NT2/D1 (cell line): ENCODE data around the gene TBX1.

Source experiments
- DNase-seq: peaks from one replicate; pipeline ENCODE4 v3.0.0-alpha.2; 2011; ENCODE audit warnings: low read depth, low spot score
- H3K27me3 ChIP-seq: 2 replicates; pipeline ENCODE4 v1.6.0; 2011; ENCODE audit warnings: mild to moderate bottlenecking; ENCODE audit not compliant: insufficient read length, insufficient read depth
- H3K36me3 ChIP-seq: 2 replicates; pipeline ENCODE4 v1.6.1; 2011; ENCODE audit warnings: mild to moderate bottlenecking, low read length, mixed read lengths; ENCODE audit not compliant: insufficient read depth, insufficient read length
- H3K4me1 ChIP-seq: 2 replicates; pipeline ENCODE4 v1.5.1; 2011; ENCODE audit not compliant: insufficient read depth, insufficient read length
- H3K4me3 ChIP-seq: 2 replicates; pipeline ENCODE4 v1.5.1; 2011; ENCODE audit warnings: low read depth; ENCODE audit not compliant: insufficient read length
- H3K9ac ChIP-seq: 2 replicates; pipeline ENCODE4 v1.6.0; 2011; ENCODE audit warnings: low read depth; ENCODE audit not compliant: insufficient read length
- H3K9me3 ChIP-seq: 2 replicates; pipeline ENCODE4 v1.5.1; 2011; ENCODE audit warnings: mild to moderate bottlenecking, low read length; ENCODE audit not compliant: insufficient read depth
- SUZ12 ChIP-seq: IDR thresholded peaks from 2 replicates; pipeline ENCODE4 v1.6.1; 2011; ENCODE audit not compliant: insufficient read length, insufficient read depth; ENCODE audit errors: extremely low read depth
- YY1 ChIP-seq: IDR thresholded peaks from 2 replicates; pipeline ENCODE4 v1.6.1; 2011; ENCODE audit not compliant: insufficient read length, insufficient read depth
- ZNF274 ChIP-seq: IDR thresholded peaks from 2 replicates; pipeline ENCODE4 v1.6.1; 2011; ENCODE audit warnings: mild to moderate bottlenecking, low read depth, low read length

The TBX1 gene

DNA sequence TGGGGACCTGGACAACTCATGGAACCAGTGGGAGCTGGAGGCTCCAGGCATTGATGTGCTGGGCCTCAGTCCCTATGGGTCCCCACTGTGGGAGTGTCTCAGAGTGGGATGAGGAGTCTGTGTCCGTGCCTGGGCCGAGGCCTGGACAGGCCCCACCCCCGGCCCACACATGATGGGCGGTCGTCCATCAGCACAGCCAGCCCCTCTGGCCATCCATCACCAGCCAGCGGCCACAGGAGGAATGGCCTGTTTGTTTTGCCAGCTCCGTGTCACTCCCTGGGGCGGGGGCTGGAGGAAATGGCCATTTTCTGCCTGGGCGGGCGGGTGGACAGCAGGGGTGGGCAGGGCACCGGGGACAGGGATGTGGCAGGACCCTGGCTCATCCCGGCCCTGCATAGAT lies 13.0 kb upstream of the TBX1 start:
- Histone ChIP-seq H3K4me3 (no peak overlapping the region), H3K27me3 (no peaks in the 10 kb centered on the region), H3K36me3 (no peaks in the 10 kb centered on the region), H3K4me1 (peaks cover 17% of the 10 kb centered on the region), H3K9me3 (no peaks in the 10 kb centered on the region), H3K9ac (no peak overlapping the region)
- TF ChIP-seq SUZ12 (no peak), YY1 (no peak), ZNF274 (no peak)
- no peak for DNase-seq

DNA sequence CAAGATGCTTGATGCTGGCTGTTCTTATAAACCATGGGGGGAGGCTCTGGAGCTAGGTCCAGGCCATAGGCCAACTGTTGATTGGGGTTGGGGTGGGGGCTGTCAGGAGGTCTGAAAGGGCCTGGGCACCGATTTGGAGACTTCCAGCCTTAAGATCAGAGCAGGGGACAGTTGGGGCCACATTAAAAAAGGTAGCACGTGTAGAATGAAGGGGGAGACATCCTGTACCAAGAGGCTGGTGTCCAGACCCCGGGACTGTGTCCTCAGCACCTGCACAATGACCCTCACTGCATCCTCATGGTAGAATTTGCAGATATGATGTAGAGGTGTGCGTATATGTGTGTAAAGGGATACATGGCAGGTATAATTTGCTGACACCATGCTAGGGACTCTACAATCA lies 12.4 kb upstream of the TBX1 start:
- TF ChIP-seq SUZ12 (no peak), ZNF274 (no peak), YY1 (no peak)
- Histone ChIP-seq H3K36me3 (no peaks in the 10 kb centered on the region), H3K27me3 (peaks cover 3% of the 10 kb centered on the region)

DNA sequence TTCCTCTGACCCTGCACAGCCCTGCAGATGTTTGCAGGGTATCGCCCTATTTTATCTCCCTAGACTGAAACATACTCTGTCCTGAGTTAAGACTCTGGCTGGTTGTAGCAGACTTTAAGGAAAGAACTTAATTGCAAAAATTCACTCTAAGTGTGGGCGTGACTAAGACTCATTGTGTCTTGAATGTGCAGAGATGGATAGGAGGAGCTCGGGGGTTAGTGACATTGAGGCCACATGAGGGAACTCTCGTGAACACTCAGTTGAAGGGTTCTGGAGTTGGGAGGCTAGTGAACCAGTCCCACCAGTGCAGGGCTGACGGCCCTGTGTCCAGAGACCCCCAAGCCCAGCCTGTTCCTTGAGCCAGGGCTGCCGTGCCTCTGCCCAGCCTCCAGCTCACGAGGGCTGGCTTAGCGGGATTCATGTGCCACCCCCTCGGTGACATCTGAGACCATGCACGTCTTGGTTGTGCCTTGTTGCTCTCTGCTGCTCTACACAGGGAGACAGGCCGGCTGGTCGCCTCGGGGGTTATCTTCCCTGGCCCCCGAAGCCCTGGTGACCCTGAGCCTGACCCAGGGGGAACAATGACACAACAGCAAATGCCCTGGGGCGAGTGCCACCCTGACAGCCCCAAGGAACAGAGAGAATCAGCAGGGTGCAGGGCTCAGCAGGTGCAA lies 11.4 kb upstream of the TBX1 start:
- H3K4me1 ChIP-seq: peaks cover 25% of the 10 kb centered on the region
- no peaks in the 10 kb centered on the region for H3K9me3 ChIP-seq
- no peaks in the 10 kb centered on the region for H3K36me3 ChIP-seq
- TF ChIP-seq ZNF274 (no peak), SUZ12 (no peak), YY1 (no peak)
- H3K9ac ChIP-seq: no peak overlapping the region
- peaks cover 13% of the 10 kb centered on the region for H3K27me3 ChIP-seq
- H3K4me3 ChIP-seq: no peak overlapping the region
- DNase-seq: no peak

More for the DNA sequence above, 12.4 kb upstream of the TBX1 start:
- no peaks in the 10 kb centered on the region for H3K9me3 ChIP-seq
- no peak overlapping the region for H3K9ac ChIP-seq
- DNase-seq: no peak
- H3K4me3 ChIP-seq: no peak overlapping the region
- H3K4me1 ChIP-seq: peaks cover 22% of the 10 kb centered on the region

DNA sequence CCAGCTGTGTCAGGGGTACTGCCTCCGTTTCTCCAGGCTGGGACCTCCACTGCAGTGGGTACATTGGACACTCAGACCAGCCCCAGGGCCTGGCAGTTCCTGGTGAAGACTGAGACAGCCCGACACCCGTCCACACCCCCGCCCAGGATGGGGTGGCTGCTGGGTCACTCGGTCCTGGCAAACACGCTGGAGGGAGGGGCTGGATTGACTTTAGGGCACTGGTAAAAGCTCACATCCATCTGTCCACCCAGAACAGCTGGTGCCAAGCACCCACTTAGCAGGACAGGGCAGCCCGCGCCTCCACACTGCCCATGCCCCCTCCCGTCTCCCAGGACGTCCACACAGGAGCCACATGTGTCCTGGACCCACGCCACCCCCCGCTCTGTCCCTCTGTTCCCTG lies 10.7 kb upstream of the TBX1 start:
- peaks cover 20% of the 10 kb centered on the region for H3K27me3 ChIP-seq
- H3K9me3 ChIP-seq: no peaks in the 10 kb centered on the region
- H3K9ac ChIP-seq: no peak overlapping the region
- no peak for DNase-seq
- H3K4me1 ChIP-seq: peaks cover 25% of the 10 kb centered on the region
- TF ChIP-seq ZNF274: no peak
- no peak for TF ChIP-seq YY1
- TF ChIP-seq SUZ12: no peak
- H3K36me3 ChIP-seq: no peaks in the 10 kb centered on the region
- H3K4me3 ChIP-seq: no peak overlapping the region

DNA sequence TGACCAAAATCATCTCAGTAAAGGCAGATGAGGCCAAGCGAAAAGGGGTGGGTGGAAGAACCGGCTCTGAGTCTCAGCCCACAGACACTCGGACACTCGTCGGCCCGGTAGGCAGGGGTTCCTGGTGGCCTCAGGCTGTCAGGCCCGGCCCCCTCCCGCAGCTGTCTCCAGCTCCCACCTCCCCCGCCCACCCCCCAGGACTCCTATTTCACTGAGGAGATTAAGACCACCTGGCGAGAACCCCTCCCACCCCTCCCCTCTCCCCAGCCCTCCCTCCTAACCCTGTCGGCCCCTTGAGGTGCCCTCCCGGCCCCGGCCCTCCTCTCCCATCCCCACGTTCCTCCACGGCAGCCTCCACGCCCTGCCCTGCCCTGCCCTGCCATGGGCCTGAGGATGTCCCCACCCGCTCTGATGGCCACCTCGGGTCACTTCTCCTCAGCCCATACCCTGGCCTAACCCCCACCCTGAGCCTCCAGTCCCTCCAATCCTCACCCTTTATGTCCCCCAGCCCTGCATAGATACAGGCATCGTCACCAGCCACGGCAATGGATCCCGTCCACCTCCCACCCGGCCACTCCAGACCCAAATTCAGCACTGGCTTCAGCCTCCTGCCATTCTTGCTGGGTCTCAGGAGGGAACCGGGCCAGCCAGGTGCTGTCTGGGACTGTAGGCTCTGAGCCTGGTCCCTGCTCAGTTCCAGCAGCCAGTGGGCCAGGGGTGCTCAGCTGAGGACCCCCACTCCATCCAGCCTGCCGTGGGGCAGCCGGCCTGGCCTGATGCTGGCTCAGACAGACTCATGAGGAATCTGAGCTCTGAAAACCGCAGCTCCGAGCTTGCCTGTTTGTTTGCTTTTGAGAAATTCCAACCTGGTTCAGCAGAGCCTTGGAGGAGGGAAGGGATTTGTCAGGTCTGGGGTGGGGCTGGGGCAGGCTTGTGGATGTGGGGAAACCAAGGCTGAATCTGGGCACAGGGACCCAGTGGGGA lies 9.8 kb upstream of the TBX1 start:
- peaks cover 23% of the 10 kb centered on the region for H3K4me1 ChIP-seq
- no peaks in the 10 kb centered on the region for H3K9me3 ChIP-seq
- H3K27me3 ChIP-seq: peaks cover 29% of the 10 kb centered on the region
- no peak overlapping the region for H3K4me3 ChIP-seq
- TF ChIP-seq YY1: no peak
- no peak for TF ChIP-seq ZNF274
- TF ChIP-seq SUZ12: no peak
- no peak overlapping the region for H3K9ac ChIP-seq
- no peaks in the 10 kb centered on the region for H3K36me3 ChIP-seq
- no peak for DNase-seq

DNA sequence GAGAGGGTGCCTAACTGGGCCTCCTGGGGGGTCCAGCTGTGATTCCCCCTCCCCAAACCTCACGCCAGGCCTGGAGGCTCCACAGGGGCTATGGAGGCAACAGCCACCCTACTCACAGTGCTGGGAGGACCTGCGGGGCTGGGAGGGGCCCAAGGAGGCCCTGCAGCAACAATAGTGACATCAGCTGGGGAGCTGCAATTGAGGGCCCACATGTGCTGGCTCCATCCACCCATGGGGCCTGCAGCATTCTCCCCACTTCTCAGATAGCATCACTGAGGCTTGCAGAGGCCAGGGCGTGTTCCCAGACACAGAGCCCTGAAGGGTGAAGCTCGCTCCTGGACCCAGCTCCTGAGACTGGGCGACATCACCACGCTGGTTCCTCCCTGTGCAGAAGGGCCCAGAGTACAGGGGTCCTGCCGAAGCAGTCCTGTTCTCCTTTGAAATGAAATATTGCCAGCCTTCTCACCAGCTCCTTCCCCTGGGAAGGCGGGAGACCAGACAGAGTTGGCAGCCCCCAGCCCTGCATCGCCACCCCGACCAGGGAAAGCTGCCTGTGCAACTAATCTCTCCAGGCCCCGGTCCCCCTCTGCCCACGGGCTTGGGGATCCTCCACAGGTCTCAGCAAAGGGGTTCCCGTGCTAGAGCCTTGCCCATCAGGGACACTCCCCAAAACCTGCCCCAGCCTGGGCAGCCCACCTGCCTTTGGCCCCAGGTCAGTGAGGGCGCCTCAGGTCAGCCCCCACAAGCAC lies 8.9 kb upstream of the TBX1 start:
- H3K9ac ChIP-seq: no peak overlapping the region
- H3K4me1 ChIP-seq: peaks cover 23% of the 10 kb centered on the region
- no peaks in the 10 kb centered on the region for H3K9me3 ChIP-seq
- no peak for DNase-seq
- H3K4me3 ChIP-seq: no peak overlapping the region
- H3K36me3 ChIP-seq: no peaks in the 10 kb centered on the region
- no peak for TF ChIP-seq ZNF274
- TF ChIP-seq YY1: no peak
- TF ChIP-seq SUZ12: no peak
- H3K27me3 ChIP-seq: peaks cover 38% of the 10 kb centered on the region
